GM12878 (cell line): ENCODE results near the gene CSRNP2. TPM values are rescaled to one million over a fixed set of nuclear protein-coding genes. Genes with fewer than 3 reads are reported as not detected.

Experiments
- ATAC-seq: fragments of 200-7000 bp; cut with Tn5 transposase; 3 replicates; pipeline ENCODE4 v1.9.1; 2020; ENCODE audit warnings: mild to moderate bottlenecking, moderate library complexity
- BruUV-seq: library from RNA; stranded (reverse); fragments of 400-500 nt; replicated peaks from 2 replicates; lab custom pipeline; 2021; lab: Mats Ljungman, UMichigan
- CTCF ChIA-PET: fragments of 300-600 bp; sonication (Branson Sonifier 250); formaldehyde crosslinking; extraction: SDS; loops from one replicate; lab custom pipeline; 2021; ENCODE audit warnings: inconsistent platforms; lab: Yijun Ruan, JAX
- POLR2A ChIA-PET: fragments of 350-600 bp; formaldehyde crosslinking; extraction: SDS; loops from one replicate; lab custom pipeline; 2021; ENCODE audit warnings: inconsistent platforms; lab: Charles Lee
- RAD21 ChIA-PET: fragments of 300-600 bp; sonication (Branson Sonifier 250); formaldehyde crosslinking; loops from one replicate; lab custom pipeline; 2023; ENCODE audit warnings: antibody characterized with exemption; ENCODE audit not compliant: unreplicated experiment; lab: Charles Lee
- SMC1A ChIA-PET: fragments of 300-600 bp; sonication (Branson Sonifier 250); formaldehyde crosslinking; loops from one replicate; lab custom pipeline; 2023; ENCODE audit not compliant: unreplicated experiment, uncharacterized antibody; lab: Charles Lee
- DNase-seq: peaks from one replicate; pipeline ENCODE4 v3.0.0-alpha.2; 2011; ENCODE audit warnings: low read depth, low spot score
- FAIRE-seq: peaks from 3 replicates; lab custom pipeline; 2011; peaks lifted over from hg19 to GRCh38; lab: Jason Lieb, UNC
- H2AFZ ChIP-seq: 2 replicates; pipeline ENCODE4 v1.6.0; 2011; ENCODE audit warnings: low read depth, low read length, control low read depth; ENCODE audit not compliant: control insufficient read depth
- H3K27ac ChIP-seq: 2 replicates; pipeline ENCODE4 v1.5.1; 2011; ENCODE audit warnings: control low read depth; ENCODE audit not compliant: control insufficient read depth, insufficient read depth
- H3K27me3 ChIP-seq, 2 experiments: replicated peaks in 1 of 2; 2 replicates each; pipeline versions ENCODE4 v1.6.0 to v1.6.1; 2011; ENCODE audit warnings: low read length in 1 of 2; ENCODE audit not compliant: control insufficient read depth in 2 of 2, insufficient read depth in 2 of 2
- H3K36me3 ChIP-seq, 2 experiments: 2 replicates each; pipeline ENCODE4 v1.5.1; 2011; ENCODE audit warnings: low read length in 1 of 2; ENCODE audit not compliant: control insufficient read depth in 2 of 2, insufficient read depth in 2 of 2
- H3K4me1 ChIP-seq: 2 replicates; pipeline ENCODE4 v1.6.1; 2011; ENCODE audit warnings: mild to moderate bottlenecking, low read length, moderate library complexity, mixed read lengths; ENCODE audit not compliant: control insufficient read depth, insufficient read depth
- H3K4me2 ChIP-seq: 2 replicates; pipeline ENCODE4 v1.6.0; 2011; ENCODE audit warnings: control low read depth; ENCODE audit not compliant: control insufficient read depth, insufficient read depth
- H3K4me3 ChIP-seq: fragments of 200-600 bp; sonication (generic); 2 replicates; pipeline ENCODE4 v1.5.1; 2016
- H3K79me2 ChIP-seq: 2 replicates; pipeline ENCODE4 v1.6.0; 2011; ENCODE audit warnings: low read length; ENCODE audit not compliant: control insufficient read depth, insufficient read depth
- H3K9ac ChIP-seq: 2 replicates; pipeline ENCODE4 v1.8.0; 2011; ENCODE audit warnings: low read length, control low read depth, mixed read lengths; ENCODE audit not compliant: control insufficient read depth, insufficient read depth
- H3K9me3 ChIP-seq: replicated peaks from 3 replicates; pipeline ENCODE4 v1.5.1; 2011; ENCODE audit warnings: mild to moderate bottlenecking, low read length; ENCODE audit not compliant: control insufficient read depth, insufficient read depth
- H4K20me1 ChIP-seq: 2 replicates; pipeline ENCODE4 v1.6.0; 2011; ENCODE audit not compliant: control insufficient read depth, insufficient read depth
- BACH1 ChIP-seq: fragments of 450-650 bp; IDR thresholded peaks from 2 replicates; pipeline ENCODE4 v1.6.1; 2017; ENCODE audit warnings: mild to moderate bottlenecking, borderline replicate concordance
- IKZF2 ChIP-seq, 2 experiments: fragments of 450-650 bp; IDR thresholded peaks; 2 replicates each; pipeline ENCODE4 v1.6.1; 2017; ENCODE audit warnings: mild to moderate bottlenecking in 2 of 2, moderate library complexity in 2 of 2
- MXI1 ChIP-seq: fragments of 150-350 bp; IDR thresholded peaks from 2 replicates; pipeline ENCODE4 v1.6.1; 2011; ENCODE audit warnings: low read depth, mild to moderate bottlenecking, inconsistent platforms, low read length, improper control_type of control experiment
- WGBS: methylation state at CpG from one replicate; pipeline ENCODE4 v1.1.6; 2016; ENCODE audit warnings: low lambda C conversion rate; ENCODE audit not compliant: insufficient replicate concordance, insufficient coverage; ENCODE audit errors: missing lambda C conversion rate; 5-methylcytosine and 5-hydroxymethylcytosine counted together
- in situ Hi-C: fragments of 300-500 bp; cut with MboI; formaldehyde crosslinking; loops from 9 replicates; pipeline ENCODE4 v1.14.3; 2018; ENCODE audit warnings: mixed read lengths
- intact Hi-C: fragments of 100-400 bp; cut with micrococcal nuclease; formaldehyde crosslinking; loops from one replicate; pipeline ENCODE4 v1.14.2; 2022; ENCODE audit not compliant: unreplicated experiment
- polyA plus RNA-seq, 11 experiments: library from polyadenylated mRNA; depleted of rRNA in 4 of 11; unstranded in 6 of 11; stranded (reverse) in 5 of 11; fragments of >200 nt; fragmentation: Nextera tagmentation in 4 of 11; fragmentation: Illumina TruSeq in 1 of 11; extraction: Ambion mirVana in 4 of 11; extraction: Trizol in 1 of 11; gene quantifications; 1 replicate in 1 of 11; 2 replicates in 10 of 11; pipeline versions ENCODE4 v1.2.1 to v1.2.3, GENCODE V29; 2011 to 2016; ENCODE audit warnings: inconsistent platforms in 2 of 11, missing spikeins in 2 of 11, low read depth in 1 of 11
- total RNA-seq, 4 experiments: library from RNA; depleted of rRNA in 3 of 4; stranded (reverse); fragments of >200 nt in 3 of 4; fragmentation: Illumina TruSeq in 1 of 4; extraction: Trizol in 1 of 4; gene quantifications; 2 replicates each; pipeline versions ENCODE4 v1.2.1 to v1.2.3, GENCODE V29; 2013 to 2021
- TF ChIP-seq, protein P1 (sequence below): fragments of 450-650 bp; IDR thresholded peaks from 2 replicates; pipeline ENCODE4 v1.6.1; 2017; ENCODE audit warnings: borderline replicate concordance

The CSRNP2 gene
- total and polyA plus RNA-seq, 10 of the 15 experiments (the other 5 are each of a cell fraction or from before 2014, with no cell fraction given) = 1.2 to 12.1 (median 6.3) TPM

DNA sequence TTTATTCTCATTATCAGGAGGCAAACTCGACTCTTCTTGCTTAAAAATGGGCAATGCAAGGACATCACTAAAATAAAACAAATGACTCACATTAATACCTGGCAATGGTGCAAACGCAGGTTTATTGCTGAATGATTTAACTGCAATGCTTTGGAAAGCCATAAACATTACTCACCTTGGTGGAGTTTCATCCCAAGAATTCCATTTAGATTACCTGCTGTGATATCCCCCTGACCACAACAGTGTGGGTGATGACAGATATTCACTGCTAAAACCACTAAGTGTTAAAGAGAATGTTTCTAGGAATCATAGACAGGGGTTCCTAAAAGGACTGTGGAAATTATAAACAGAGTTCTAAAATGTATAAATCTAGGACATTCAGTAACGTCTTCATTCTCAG lies 35.3 kb upstream of the CSRNP2 start:
- DNase-seq (no peak), ATAC-seq (no peak), FAIRE-seq (no peak)
- Histone ChIP-seq H3K4me1 (no peaks in the 10 kb centered on the region), H3K9ac (no peak overlapping the region), H2AFZ (no peak overlapping the region), H3K36me3 (peaks cover 0 to 11% of the 10 kb centered on the region in 2 experiments; a peak in 2 of 4 replicates), H3K4me2 (no peak overlapping the region), H3K27ac (no peak overlapping the region), H3K79me2 (no peaks in the 10 kb centered on the region), H3K9me3 (no peaks in the 10 kb centered on the region), H4K20me1 (no peaks in the 10 kb centered on the region), H3K27me3 (no peaks in the 10 kb centered on the region), H3K4me3 (no peak overlapping the region)
- intact Hi-C loops = no loop called here
- in situ Hi-C loops = no loop called here
- BruUV-seq = no TSS peak
- TF ChIP-seq BACH1 = no peak
- no peak for TF ChIP-seq IKZF2 (IDR thresholded peaks at IDR 0.05)
- ChIA-PET POLR2A (no interaction called here), SMC1A (no interaction called here), RAD21 (no interaction called here), CTCF (interaction anchor here (1.4 kb wide), 1 partner anchor 92 kb away, joined by 3 read pairs; no protein-coding TSS in a partner anchor)
- 98% methylated on average over 3 of the region's 3 CpGs for WGBS

DNA sequence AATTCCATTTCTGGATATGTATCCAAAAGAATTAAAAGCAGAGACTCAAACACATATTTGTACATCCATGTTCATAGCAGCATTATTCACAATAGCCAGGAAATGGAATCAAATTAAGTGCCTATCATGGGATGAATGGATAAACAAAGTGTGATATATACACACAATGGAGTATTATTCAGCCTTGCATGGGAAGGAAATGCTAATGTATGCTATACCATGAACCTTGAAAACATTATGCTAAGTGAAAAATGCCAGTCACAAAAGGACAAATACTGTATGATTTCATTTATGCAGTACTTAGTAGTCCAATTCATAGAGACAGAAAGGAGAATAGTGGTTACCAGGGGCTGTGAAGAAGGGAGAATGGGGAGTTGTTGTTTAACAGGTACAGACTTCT lies 32.1 kb upstream of the CSRNP2 start:
- no peak for ATAC-seq
- RAD21 ChIA-PET = no interaction called here
- in situ Hi-C loops = no loop called here

More for the DNA sequence above, 32.1 kb upstream of the CSRNP2 start:
- H3K79me2 ChIP-seq = no peaks in the 10 kb centered on the region
- H3K4me3 ChIP-seq = no peak overlapping the region
- POLR2A ChIA-PET = no interaction called here
- no peak overlapping the region for H3K4me2 ChIP-seq
- H3K9ac ChIP-seq = no peak overlapping the region
- peaks cover 0 to 11% of the 10 kb centered on the region in 2 experiments; a peak in 2 of 4 replicates for H3K36me3 ChIP-seq
- no peaks in the 10 kb centered on the region for H3K9me3 ChIP-seq
- DNase-seq = no peak
- H2AFZ ChIP-seq = no peak overlapping the region
- TF ChIP-seq MXI1 = no peak
- TF ChIP-seq, protein P1, sequence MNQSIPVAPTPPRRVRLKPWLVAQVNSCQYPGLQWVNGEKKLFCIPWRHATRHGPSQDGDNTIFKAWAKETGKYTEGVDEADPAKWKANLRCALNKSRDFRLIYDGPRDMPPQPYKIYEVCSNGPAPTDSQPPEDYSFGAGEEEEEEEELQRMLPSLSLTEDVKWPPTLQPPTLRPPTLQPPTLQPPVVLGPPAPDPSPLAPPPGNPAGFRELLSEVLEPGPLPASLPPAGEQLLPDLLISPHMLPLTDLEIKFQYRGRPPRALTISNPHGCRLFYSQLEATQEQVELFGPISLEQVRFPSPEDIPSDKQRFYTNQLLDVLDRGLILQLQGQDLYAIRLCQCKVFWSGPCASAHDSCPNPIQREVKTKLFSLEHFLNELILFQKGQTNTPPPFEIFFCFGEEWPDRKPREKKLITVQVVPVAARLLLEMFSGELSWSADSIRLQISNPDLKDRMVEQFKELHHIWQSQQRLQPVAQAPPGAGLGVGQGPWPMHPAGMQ = no peak
- TF ChIP-seq, all 136 proteins: peak for 0
- CTCF ChIA-PET = no interaction called here
- SMC1A ChIA-PET = interaction anchor here (1.0 kb wide), 1 partner anchor 226 kb away, joined by 3 read pairs; no protein-coding TSS in a partner anchor
- no TSS peak for BruUV-seq
- intact Hi-C loops = no loop called here
- no peak for FAIRE-seq
- Histone ChIP-seq H3K27me3 (no peaks in the 10 kb centered on the region), H4K20me1 (no peaks in the 10 kb centered on the region), H3K27ac (no peak overlapping the region), H3K4me1 (no peaks in the 10 kb centered on the region)
